RWPE1 (cell line): ENCODE measurements around the gene SDSL.

ENCODE experiments used
- CTCF ChIA-PET: fragments of 350-600 bp; sonication (Branson Sonifier 250); formaldehyde crosslinking; extraction: SDS; loops from one replicate; lab custom pipeline; 2021; lab: Yijun Ruan, JAX
- POLR2A ChIA-PET: fragments of 400-600 bp; formaldehyde crosslinking; extraction: SDS; loops from one replicate; lab custom pipeline; 2020; ENCODE audit warnings: antibody characterized with exemption; ENCODE audit not compliant: low non-redundant PET; lab: Yijun Ruan, JAX
- DNase-seq: peaks from one replicate; pipeline ENCODE4 v3.0.0; 2012; ENCODE audit warnings: low spot score
- H3K27ac ChIP-seq: fragments of 450-650 bp; 2 replicates; pipeline ENCODE4 v1.5.1; 2017
- CTCF ChIP-seq: fragments of 450-650 bp; conservative IDR thresholded peaks from 2 replicates; pipeline ENCODE4 v1.5.1; 2017; ENCODE audit warnings: low read depth, mild to moderate bottlenecking

The SDSL gene

GRCh38 chr12:113440947-113441782 is 19.0 kb downstream of the SDSL start:
- TF ChIP-seq CTCF = no peak
- no peak for DNase-seq
- H3K27ac ChIP-seq = no peak overlapping the region
- POLR2A ChIA-PET = no interaction called here
- CTCF ChIA-PET = interaction anchor here (0.6 to 0.8 kb wide), 3 partner anchors 36 to 146 kb away, joined by 3 to 4 read pairs (median 4); no protein-coding TSS in a partner anchor

- TF ChIP-seq CTCF = no peak
- CTCF ChIA-PET = no interaction called here
- POLR2A ChIA-PET = no interaction called here
- H3K27ac ChIP-seq = no peak overlapping the region
- DNase-seq = no peak
Measured at GRCh38 chr12:113443030-113443539, 20.9 kb downstream of the SDSL start.

- ChIA-PET CTCF (interaction anchor here (0.7 to 1.8 kb wide), 2 partner anchors 16 to 467 kb away, joined by 3 to 7 read pairs; no protein-coding TSS in a partner anchor), POLR2A (no interaction called here)
- TF ChIP-seq CTCF = no peak
- DNase-seq = no peak
- H3K27ac ChIP-seq = no peak overlapping the region
Measured at GRCh38 chr12:113445544-113446171, 23.5 kb downstream of the SDSL start.

GRCh38 chr12:113448873-113449272 is 26.7 kb downstream of the SDSL start:
- ChIA-PET CTCF (no interaction called here), POLR2A (no interaction called here)
- no peak overlapping the region for H3K27ac ChIP-seq
- no peak for DNase-seq
- no peak for TF ChIP-seq CTCF

- H3K27ac ChIP-seq = no peak overlapping the region
- no peak for DNase-seq
- POLR2A ChIA-PET = no interaction called here
- CTCF ChIA-PET = interaction anchor here (0.6 kb wide), 1 partner anchor 11 kb away, joined by 3 read pairs; no protein-coding TSS in a partner anchor
- no peak for TF ChIP-seq CTCF
Measured at GRCh38 chr12:113449299-113449698, 27.1 kb downstream of the SDSL start.

- POLR2A ChIA-PET = no interaction called here
- H3K27ac ChIP-seq = no peak overlapping the region
- no peak for TF ChIP-seq CTCF
- DNase-seq = no peak
- CTCF ChIA-PET = interaction anchor here (0.6 kb wide), 1 partner anchor 10 kb away, joined by 3 read pairs; no protein-coding TSS in a partner anchor
Measured at GRCh38 chr12:113449839-113450238, 27.7 kb downstream of the SDSL start.
